ENCODE data around the gene PTPRB. TPM values are rescaled to one million over a fixed set of nuclear protein-coding genes. Genes with fewer than 3 reads are reported as not detected.
A peak's percentile ranks its signal among the peaks of the same experiment; 100 is the strongest.

PTPRB gene
- total RNA-seq, 2 donors from 2014 or later: 0.24 TPM; not detected in 1

- no peaks in the 10 kb centered on the region for H3K9me3 Mint-ChIP-seq
- H3K4me3 Mint-ChIP-seq: no peak overlapping the region
- H3K27me3 Mint-ChIP-seq: peaks cover 4% of the 10 kb centered on the region
- no peak overlapping the region for H3K27ac Mint-ChIP-seq
- ATAC-seq (replicated peaks): no peak
- peaks cover 7% of the 10 kb centered on the region for H3K4me1 Mint-ChIP-seq
- H3K36me3 Mint-ChIP-seq (ENCODE audit: low read depth): no peaks in the 10 kb centered on the region
Observed at GRCh38 chr12:70657616-70658286, 20.5 kb upstream of the PTPRB start.

- no peak for ATAC-seq (replicated peaks)
- Mint-ChIP-seq H3K4me3 (no peak overlapping the region), H3K27me3 (no peaks in the 10 kb centered on the region)
Observed at GRCh38 chr12:70652451-70652850, 15.2 kb upstream of the PTPRB start.

GRCh38 chr12:70648831-70649230, 11.6 kb upstream of the PTPRB start:
- Mint-ChIP-seq H3K27ac (no peak overlapping the region), H3K4me3 (no peak overlapping the region), H3K4me1 (no peaks in the 10 kb centered on the region), H3K9me3 (no peaks in the 10 kb centered on the region), H3K36me3 (ENCODE audit: low read depth) (no peaks in the 10 kb centered on the region), H3K27me3 (peaks cover 4% of the 10 kb centered on the region)
- no peak for ATAC-seq (replicated peaks)

More at GRCh38 chr12:70652451-70652850, 15.2 kb upstream of the PTPRB start:
- Mint-ChIP-seq H3K27ac (no peak overlapping the region), H3K4me1 (no peaks in the 10 kb centered on the region), H3K9me3 (no peaks in the 10 kb centered on the region), H3K36me3 (ENCODE audit: low read depth) (no peaks in the 10 kb centered on the region)

- Mint-ChIP-seq H3K4me1 (no peaks in the 10 kb centered on the region), H3K27me3 (peaks cover 4% of the 10 kb centered on the region), H3K4me3 (no peak overlapping the region), H3K9me3 (no peaks in the 10 kb centered on the region), H3K27ac (no peak overlapping the region), H3K36me3 (ENCODE audit: low read depth) (no peaks in the 10 kb centered on the region)
- no peak for ATAC-seq (replicated peaks)
Observed at GRCh38 chr12:70648191-70648590, 11.0 kb upstream of the PTPRB start.

GRCh38 chr12:70646850-70647249, 9.6 kb upstream of the PTPRB start:
- Mint-ChIP-seq H3K27me3 (peaks cover 9% of the 10 kb centered on the region), H3K36me3 (ENCODE audit: low read depth) (no peaks in the 10 kb centered on the region)

GRCh38 chr12:70645494-70646317, 8.5 kb upstream of the PTPRB start:
- no peaks in the 10 kb centered on the region for H3K9me3 Mint-ChIP-seq
- H3K27ac Mint-ChIP-seq: no peak overlapping the region
- ATAC-seq (replicated peaks): peak; percentile 74
- peaks cover 9% of the 10 kb centered on the region for H3K27me3 Mint-ChIP-seq
- H3K36me3 Mint-ChIP-seq (ENCODE audit: low read depth): no peaks in the 10 kb centered on the region
- H3K4me3 Mint-ChIP-seq: peak overlapping the region; percentile 28
- H3K4me1 Mint-ChIP-seq: no peaks in the 10 kb centered on the region

More at GRCh38 chr12:70646850-70647249, 9.6 kb upstream of the PTPRB start:
- no peak for ATAC-seq (replicated peaks)
- Mint-ChIP-seq H3K9me3 (no peaks in the 10 kb centered on the region), H3K27ac (no peak overlapping the region), H3K4me1 (no peaks in the 10 kb centered on the region), H3K4me3 (no peak overlapping the region)

GRCh38 chr12:70644861-70645260, 7.6 kb upstream of the PTPRB start:
- H3K36me3 Mint-ChIP-seq (ENCODE audit: low read depth): no peaks in the 10 kb centered on the region
- no peak overlapping the region for H3K27ac Mint-ChIP-seq
- no peaks in the 10 kb centered on the region for H3K9me3 Mint-ChIP-seq
- no peaks in the 10 kb centered on the region for H3K4me1 Mint-ChIP-seq
- ATAC-seq (replicated peaks): no peak
- peaks cover 9% of the 10 kb centered on the region for H3K27me3 Mint-ChIP-seq
- no peak overlapping the region for H3K4me3 Mint-ChIP-seq

GRCh38 chr12:70643939-70644338, 6.7 kb upstream of the PTPRB start:
- Mint-ChIP-seq H3K9me3 (no peaks in the 10 kb centered on the region), H3K27ac (no peak overlapping the region), H3K36me3 (ENCODE audit: low read depth) (no peaks in the 10 kb centered on the region), H3K4me1 (no peaks in the 10 kb centered on the region), H3K27me3 (peaks cover 9% of the 10 kb centered on the region), H3K4me3 (no peak overlapping the region)
- ATAC-seq (replicated peaks): no peak

- Mint-ChIP-seq H3K4me3 (no peak overlapping the region), H3K27ac (no peak overlapping the region), H3K4me1 (no peaks in the 10 kb centered on the region), H3K9me3 (no peaks in the 10 kb centered on the region), H3K36me3 (ENCODE audit: low read depth) (no peaks in the 10 kb centered on the region), H3K27me3 (peaks cover 14% of the 10 kb centered on the region)
- ATAC-seq (replicated peaks): no peak
Observed at GRCh38 chr12:70641691-70642090, 4.5 kb upstream of the PTPRB start.

GRCh38 chr12:70640901-70641300, 3.7 kb upstream of the PTPRB start:
- Mint-ChIP-seq H3K4me3 (no peak overlapping the region), H3K36me3 (ENCODE audit: low read depth) (no peaks in the 10 kb centered on the region), H3K27ac (no peak overlapping the region), H3K4me1 (no peaks in the 10 kb centered on the region), H3K9me3 (no peaks in the 10 kb centered on the region), H3K27me3 (peaks cover 14% of the 10 kb centered on the region)
- no peak for ATAC-seq (replicated peaks)

GRCh38 chr12:70639535-70639934, 2.3 kb upstream of the PTPRB start:
- ATAC-seq (replicated peaks): no peak
- no peak overlapping the region for H3K4me3 Mint-ChIP-seq
- H3K36me3 Mint-ChIP-seq (ENCODE audit: low read depth): no peaks in the 10 kb centered on the region
- peaks cover 16% of the 10 kb centered on the region for H3K27me3 Mint-ChIP-seq
- H3K4me1 Mint-ChIP-seq: no peaks in the 10 kb centered on the region
- H3K9me3 Mint-ChIP-seq: no peaks in the 10 kb centered on the region
- H3K27ac Mint-ChIP-seq: no peak overlapping the region

- Mint-ChIP-seq H3K9me3 (no peaks in the 10 kb centered on the region), H3K36me3 (ENCODE audit: low read depth) (no peaks in the 10 kb centered on the region), H3K4me1 (no peaks in the 10 kb centered on the region), H3K27me3 (peaks cover 15% of the 10 kb centered on the region), H3K4me3 (no peak overlapping the region), H3K27ac (no peak overlapping the region)
- ATAC-seq (replicated peaks): no peak
Observed at GRCh38 chr12:70638639-70639360, 1.6 kb upstream of the PTPRB start.

- ATAC-seq (replicated peaks): no peak
- H3K27ac Mint-ChIP-seq: no peak overlapping the region
- H3K36me3 Mint-ChIP-seq (ENCODE audit: low read depth): no peaks in the 10 kb centered on the region
- no peaks in the 10 kb centered on the region for H3K4me1 Mint-ChIP-seq
- peaks cover 9% of the 10 kb centered on the region for H3K27me3 Mint-ChIP-seq
- no peak overlapping the region for H3K4me3 Mint-ChIP-seq
- H3K9me3 Mint-ChIP-seq: no peaks in the 10 kb centered on the region
Observed at GRCh38 chr12:70635755-70636154, 1.5 kb downstream of the PTPRB start.

GRCh38 chr12:70628701-70629480, 8.3 kb downstream of the PTPRB start:
- H3K27me3 Mint-ChIP-seq: peaks cover 4% of the 10 kb centered on the region
- no peaks in the 10 kb centered on the region for H3K4me1 Mint-ChIP-seq
- H3K9me3 Mint-ChIP-seq: no peaks in the 10 kb centered on the region
- H3K27ac Mint-ChIP-seq: no peak overlapping the region
- no peaks in the 10 kb centered on the region for H3K36me3 Mint-ChIP-seq (ENCODE audit: low read depth)
- ATAC-seq (replicated peaks): no peak
- no peak overlapping the region for H3K4me3 Mint-ChIP-seq
